GM18507 (cell line): ENCODE results near the gene CYP3A5.
"Not testable (repeated sequence)": the region's sequence is repeated elsewhere in the genome, so short reads cannot be mapped to it uniquely, and the experiment has no call there.

Experiments used
- DNase-seq: peaks from one replicate; pipeline ENCODE4 v3.0.0; 2011; ENCODE audit warnings: low read depth; ENCODE audit not compliant: insufficient read length; ENCODE audit errors: extremely low spot score
- FAIRE-seq: peaks from 2 replicates; lab custom pipeline; 2011; peaks lifted over from hg19 to GRCh38; lab: Jason Lieb, UNC

The CYP3A5 gene

DNA sequence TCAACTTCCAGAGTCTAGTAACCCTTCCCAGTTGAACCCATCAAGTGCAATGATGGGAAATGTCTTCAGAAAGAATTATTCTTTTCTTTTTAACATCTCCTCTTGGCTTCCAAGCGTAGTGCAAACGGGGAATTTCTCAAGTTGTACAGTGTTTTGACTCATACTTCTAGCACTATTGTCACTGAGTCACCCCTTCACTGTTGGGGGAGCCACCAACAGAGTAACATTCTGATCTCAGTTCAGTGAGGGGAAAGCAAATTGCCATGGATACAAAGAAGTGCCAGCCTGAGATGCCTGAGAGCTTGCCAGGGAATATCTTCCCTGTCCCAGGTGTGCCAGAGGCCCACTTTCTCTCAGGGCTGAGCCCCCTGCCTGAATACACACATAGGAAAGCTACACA is 31.0 kb downstream of the CYP3A5 start:
- no peak for DNase-seq
- no peak for FAIRE-seq

DNA sequence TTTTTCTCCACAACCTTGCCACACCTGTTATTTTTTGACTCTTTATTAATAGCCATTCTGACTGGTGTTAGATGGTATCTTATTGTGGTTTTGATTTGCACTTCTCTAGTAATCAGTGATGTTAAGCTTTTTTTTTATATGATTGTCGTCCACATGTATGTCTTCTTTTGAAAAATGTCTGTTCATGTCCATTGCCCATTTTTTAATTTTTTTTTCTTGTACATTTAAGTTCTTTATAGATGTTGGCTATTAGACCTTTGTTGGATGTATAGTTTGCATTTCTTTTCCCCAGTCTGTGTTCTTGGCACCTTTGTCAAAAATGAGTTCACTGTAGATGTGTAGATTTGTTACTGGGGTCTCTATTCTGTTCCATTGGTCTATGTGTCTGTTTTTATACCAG is 34.2 kb downstream of the CYP3A5 start:
- FAIRE-seq (no peak), DNase-seq (no peak)

DNA sequence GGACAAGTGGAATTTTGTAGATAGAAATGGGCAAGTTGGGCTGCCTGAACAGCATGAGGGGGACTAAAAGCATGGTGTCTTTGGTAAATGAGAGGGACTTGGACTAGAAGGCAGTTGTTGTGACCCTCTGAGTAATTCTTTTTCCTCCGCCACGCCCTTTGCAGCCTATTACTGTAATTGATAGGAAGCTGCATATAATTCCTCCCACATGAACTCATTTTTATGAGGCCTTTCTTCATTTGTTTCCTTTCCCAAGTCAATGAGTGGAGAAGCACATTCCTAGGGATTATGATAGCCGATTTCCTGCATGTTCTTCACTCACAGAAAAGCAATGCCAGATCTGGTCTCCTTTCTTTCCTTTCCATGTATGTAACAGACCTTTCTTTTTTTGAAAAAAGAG is 35.4 kb downstream of the CYP3A5 start:
- no peak for FAIRE-seq
- no peak for DNase-seq

DNA sequence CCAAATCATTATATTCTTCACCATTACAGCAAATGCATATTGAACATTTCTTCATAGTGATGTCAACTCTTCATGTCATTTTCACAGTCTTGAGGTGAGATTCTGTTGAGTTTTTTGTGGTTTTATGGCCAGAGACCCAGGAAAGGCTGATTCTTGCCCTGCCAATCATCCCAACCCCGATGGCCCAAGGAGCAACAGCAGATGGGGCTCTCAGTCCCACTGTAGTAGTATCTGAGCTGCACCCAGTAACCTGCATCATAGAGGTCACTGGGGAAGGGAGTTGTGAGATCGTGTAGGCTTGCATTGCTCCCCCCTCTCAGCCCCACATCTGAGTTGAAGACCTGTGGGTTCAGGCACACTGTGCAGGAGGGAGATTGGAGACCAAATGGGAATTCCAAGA is 36.3 kb downstream of the CYP3A5 start:
- FAIRE-seq (no peak), DNase-seq (no peak)

DNA sequence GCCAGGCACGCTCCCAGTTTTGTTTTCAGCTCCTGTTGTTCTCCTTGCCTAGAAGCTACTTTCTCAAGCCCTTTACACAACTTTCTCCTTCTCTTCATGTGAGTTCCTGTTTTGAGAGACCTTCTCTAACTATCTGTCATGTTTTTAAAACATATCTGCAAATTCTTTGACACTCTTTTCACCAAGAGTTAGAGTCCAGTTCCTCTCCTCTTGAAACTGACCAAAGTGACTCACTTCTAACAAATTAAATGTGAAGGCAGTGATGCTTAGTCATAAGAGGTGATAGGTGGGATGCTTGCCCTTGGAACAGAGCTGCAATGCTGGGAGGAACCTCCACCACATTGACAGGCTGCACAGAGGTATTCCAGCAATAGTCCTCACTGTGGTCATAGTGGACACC is 37.8 kb downstream of the CYP3A5 start:
- FAIRE-seq, result no peak
- DNase-seq, result no peak

DNA sequence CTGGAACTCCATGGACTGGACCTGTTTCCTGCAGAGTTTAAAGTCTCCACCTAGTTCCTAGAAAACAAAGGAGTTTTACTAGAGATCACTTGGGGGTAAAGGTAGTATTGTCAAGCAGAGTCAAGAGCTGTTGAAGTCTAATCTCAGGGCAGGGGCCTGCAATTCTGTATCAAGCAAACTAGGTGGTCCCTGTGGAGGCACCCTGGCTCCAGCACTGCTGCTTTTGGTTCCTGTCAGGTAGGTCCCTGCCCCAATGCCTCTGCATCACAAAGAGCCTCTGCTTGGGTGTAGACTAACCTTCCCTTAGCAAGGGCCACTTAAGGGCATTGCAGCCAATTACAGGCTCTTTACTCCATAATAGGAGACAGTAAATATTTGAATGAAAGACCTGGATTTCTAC is 40.5 kb downstream of the CYP3A5 start:
- FAIRE-seq (no peak), DNase-seq (no peak)

DNA sequence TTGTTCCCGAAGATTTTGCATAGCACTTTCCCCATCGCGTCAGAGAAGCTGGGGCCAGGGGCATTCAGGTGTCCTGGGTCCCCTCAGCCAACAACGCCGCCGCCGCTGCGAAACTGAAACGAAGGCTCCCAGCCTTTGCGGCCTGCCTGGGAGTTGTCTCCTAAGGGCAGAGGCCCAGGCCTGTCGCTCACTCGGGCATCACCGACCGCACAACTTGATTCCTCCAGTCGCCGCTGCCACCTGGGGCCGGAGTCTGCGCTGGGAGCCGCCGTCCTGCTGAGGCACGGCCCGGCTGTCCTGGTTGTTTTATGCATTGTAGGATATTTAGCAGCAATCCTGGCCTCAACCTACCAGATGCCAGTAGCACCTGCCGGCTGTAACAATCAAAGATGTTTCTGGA is 41.1 kb downstream of the CYP3A5 start:
- no peak for FAIRE-seq
- DNase-seq, result no peak

DNA sequence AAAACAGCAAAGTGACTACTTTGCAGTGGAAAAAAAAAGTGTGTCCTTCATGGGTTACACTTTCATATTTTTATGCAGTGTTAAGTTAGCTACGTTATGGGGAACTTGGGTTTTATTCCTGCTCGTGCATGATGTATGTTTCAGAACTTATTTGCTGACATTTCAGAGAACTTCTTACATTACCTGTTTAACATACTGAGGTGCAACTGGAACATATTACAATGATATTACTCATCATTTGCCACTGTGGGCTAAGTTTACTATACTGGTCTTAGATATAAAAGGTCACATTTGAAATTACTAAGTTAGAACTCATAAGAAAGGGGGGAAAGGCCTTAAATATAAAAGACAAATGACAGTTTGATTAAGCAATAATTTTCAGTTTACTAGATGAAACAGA is 42.4 kb downstream of the CYP3A5 start:
- not testable (repeated sequence) for DNase-seq, FAIRE-seq

DNA sequence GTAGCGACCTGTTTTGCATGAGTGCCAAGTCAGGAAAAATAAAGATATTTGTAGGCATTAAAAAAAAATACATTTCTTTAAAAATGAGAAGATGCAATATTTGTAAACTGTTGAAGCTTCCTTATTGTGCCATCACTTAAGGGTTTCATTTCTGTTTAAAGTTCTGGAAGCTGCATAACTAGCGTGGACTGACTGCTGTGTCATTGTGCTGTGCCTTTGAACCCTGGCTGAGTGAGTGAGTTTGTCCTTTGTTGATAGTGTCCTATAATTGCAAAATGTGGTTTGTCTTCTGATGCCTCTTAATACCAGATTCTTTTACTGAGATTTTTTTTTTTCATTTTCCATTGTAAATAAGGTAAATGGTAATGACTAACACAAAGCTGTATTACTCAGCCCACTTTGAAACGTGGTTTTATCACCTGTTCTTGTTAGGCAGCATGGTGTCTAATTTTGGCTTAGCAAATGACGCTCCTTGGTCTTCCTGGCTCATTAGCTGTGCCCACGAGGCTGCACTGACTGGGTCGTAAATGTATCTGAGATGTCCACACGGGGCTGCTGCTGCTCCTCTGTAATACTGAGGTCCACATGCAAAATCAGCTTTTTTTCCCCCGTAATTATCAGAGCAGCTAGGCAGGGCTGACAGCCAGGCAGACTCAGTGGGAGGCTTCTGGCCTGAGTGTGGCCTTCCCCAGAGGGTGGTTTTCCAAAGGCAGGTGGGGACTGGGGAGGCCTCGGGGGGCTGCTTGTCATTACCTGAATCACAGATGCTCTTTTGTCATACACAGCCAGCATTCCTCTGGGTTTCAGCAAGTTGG is 48.3 kb downstream of the CYP3A5 start:
- FAIRE-seq, result no peak
- no peak for DNase-seq

DNA sequence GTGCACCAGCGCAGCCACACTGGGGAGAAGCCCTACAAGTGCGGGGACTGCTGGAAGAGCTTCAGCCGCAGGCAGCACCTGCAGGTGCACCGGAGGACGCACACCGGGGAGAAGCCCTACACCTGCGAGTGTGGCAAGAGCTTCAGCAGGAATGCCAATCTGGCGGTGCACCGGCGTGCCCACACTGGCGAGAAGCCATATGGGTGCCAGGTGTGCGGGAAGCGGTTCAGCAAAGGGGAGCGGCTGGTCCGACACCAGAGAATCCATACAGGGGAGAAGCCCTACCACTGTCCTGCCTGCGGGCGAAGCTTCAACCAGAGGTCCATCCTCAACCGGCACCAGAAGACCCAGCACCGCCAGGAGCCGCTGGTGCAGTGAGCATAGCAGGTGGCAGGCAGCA is 50.2 kb downstream of the CYP3A5 start:
- FAIRE-seq, result no peak
- no peak for DNase-seq

DNA sequence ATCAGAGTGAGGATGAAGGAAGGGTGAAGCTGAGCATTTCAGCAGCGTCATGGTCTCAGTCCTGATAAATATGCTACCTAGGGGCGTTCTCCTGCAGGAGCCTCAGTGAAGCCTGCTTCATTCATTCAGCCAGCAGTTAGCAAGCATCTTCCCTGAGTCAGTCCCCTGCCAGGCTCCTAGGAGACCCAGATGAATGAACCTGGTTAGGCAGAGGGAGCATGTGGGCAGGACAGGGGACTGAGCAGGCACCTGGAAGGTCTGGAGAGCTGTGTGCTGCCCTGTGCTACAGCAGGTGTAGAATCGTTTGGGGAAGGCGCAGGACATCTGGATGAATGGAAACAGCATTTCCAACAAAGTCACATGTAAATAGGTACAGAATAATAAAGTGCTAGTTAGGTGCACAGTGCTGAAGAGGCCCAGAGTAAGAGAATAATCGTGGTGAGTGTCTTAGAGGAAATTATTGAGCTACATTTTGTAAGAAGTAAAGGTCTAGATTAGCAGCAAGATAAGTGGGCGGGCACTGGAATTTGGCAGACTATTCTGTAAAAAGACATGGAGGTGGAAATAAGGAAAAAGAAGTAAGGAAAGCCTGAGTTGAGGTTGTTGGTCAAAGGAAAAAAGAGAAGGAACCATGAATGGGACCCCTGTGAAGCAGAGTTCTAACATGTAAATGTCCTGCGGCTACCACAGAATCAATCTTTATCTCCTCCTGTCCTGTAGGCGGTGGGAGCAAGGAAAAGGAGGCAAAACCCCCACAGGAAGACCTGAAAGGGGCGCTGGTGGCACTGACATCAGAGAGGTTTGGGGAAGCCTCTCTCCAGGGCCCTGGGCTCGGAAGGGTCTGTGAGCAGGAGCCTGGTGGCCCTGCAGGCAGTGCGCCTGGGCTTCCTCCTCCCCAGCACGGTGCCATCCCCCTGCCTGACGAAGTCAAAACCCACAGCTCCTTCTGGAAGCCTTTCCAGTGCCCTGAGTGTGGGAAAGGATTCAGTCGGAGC is 51.0 kb downstream of the CYP3A5 start:
- FAIRE-seq, result no peak
- no peak for DNase-seq

DNA sequence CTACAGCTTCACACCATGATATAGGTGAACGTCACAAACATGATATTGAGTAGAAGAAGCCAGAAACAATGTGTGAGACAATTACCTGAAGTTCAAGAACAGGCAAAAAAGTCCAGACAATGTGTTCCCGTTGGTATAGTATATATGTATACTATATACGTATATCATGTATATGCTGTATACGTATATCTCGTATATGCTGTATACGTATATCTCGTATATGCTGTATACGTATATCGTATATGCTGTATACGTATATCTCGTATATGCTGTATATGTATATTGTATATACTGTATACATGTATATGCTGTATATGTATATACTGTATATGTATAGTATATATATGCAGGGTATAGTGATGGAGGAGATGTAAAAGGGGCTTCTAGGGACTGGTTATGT is 52.3 kb downstream of the CYP3A5 start:
- no peak for DNase-seq
- no peak for FAIRE-seq

DNA sequence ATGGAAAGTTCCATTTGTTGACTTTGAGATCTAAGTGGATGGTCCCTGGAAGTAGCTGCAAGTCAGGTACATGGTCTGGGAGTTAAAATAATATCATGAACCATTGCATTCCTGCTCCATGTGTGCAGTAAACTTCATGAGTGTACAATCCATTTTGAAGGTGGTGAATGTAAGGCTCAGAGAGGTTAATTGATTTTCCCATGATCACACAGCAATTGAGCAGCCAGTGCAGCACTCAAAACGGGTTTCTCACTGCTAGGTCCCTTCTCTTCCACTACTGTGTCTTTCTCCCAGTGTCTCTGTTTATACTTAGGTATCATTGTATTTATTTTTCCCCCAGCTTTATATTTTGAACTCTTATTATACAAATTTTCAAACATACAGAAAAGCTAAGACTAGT is 53.1 kb downstream of the CYP3A5 start:
- FAIRE-seq (no peak), DNase-seq (no peak)

DNA sequence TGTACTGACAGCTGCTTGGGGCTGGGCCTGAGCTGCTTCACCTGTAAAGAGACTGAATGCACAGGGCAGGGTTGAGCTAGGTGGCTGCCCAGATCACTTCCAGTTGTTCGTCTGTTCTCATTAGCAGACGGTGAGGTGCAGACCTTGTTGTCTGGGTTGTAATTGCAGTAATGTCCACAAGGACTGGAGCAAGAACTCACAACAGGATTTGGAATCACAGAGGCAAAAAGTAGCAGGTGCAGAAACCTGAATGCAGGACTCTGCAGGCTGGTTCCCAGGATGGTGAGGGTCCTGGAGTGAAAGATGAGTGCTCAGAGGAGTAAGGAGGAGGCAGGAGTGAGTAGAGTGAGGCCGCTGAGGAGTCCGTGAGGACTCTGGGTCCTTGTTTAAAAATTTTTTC is 53.8 kb downstream of the CYP3A5 start:
- FAIRE-seq, result no peak

DNA sequence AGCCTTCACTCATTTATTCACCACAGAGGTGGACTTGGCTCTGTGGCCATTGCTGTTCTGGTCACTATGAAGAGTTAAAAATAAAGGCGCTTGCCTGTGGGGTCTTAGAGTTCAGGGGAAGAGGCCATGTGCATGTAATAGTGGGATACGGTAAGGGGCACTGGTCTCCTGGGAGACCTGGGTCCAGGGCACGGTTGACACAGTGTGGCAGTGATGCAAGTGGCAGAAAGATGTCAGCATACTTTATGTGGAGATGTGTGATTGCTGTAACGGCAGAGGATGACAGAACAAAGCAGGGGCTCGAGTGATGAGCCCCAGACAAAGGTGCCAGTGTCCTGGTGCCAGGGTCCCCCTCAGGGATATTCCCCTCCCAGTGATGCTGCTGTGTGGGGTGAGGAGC is 54.5 kb downstream of the CYP3A5 start:
- FAIRE-seq (no peak), DNase-seq (no peak)

More for the DNA sequence above, 53.8 kb downstream of the CYP3A5 start:
- no peak for DNase-seq

DNA sequence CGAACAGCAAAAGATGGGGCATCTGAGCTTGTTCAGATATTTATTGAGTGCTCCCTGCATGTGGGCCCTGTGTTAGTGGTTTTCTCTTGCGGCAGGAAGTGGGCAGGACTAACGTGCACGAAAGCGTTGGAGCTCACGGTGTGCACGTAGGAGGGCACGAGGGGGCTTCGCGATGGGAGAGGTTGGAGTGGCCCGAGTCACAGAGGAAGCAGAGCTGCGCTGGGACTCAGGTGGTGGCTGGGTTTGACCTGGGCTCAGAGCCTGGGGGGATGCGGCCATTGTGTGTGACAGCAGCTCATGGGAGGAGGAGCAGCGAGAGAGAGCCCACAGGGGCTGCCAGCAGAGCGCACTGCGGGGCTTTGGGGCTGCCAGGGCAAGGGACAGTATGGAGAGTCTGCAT is 55.3 kb downstream of the CYP3A5 start:
- DNase-seq (no peak), FAIRE-seq (no peak)

DNA sequence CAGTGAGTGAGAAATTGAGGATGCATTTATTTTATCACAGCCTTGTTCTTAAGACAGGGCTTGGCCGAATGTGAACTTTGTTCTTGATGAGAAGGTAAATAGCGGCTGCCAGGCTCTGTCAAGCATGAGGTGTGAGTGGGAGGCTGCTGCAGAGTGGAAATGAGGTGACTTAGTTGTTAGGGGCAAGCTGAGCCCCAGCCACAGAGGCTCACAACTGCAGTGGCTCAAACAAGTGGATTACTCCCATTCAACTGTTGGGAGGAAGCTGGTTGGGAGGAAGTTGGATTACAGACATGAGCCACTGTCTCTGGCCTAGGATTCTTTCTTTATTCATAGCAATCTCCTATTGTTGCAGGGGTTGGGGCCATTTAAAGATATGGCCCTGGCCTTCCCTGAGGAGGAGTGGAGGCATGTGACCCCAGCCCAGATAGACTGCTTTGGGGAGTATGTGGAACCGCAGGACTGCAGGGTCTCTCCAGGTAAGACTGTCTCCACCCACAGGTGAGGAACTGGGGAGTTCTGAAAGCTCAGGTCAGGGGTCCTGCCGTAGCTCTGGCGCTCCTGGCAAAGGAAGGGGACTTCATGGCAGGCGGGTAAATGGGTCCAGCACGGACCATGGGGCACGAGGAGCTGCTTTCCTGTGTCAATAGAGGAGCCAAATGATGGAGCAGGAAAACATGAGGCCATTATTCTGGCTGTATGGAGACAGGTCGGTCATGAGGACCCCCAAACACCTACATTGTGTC is 55.9 kb downstream of the CYP3A5 start:
- DNase-seq, result no peak
- FAIRE-seq, result no peak

DNA sequence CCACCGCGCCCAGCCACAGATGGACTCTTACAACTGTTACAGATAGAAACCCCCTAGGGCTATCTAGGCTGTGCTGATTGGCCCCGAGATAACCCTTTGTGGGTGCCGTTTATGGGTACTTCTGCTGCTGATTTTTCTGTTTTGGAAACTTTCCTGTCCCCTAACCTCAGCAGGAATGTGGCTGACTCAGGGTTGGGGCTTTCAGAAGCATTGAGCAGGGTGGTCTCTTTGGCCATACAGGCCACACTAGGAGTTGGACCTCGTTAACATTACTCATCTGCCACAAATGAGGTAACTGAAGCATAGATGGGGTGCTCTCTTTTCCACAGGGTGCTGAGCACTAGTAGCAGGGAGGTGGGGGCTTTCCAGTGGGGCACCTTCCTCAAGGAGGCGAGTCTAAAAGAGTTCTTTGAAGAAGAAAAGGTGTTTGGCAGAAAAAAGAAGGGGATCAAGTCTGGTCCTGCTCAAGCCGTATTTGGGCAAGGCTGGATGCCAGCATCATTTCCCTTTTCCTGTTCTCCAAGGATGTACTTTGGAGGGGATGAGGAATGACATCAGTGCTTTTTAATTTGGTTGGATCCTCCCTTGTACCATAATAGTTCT is 56.6 kb downstream of the CYP3A5 start:
- DNase-seq (no peak), FAIRE-seq (no peak)

DNA sequence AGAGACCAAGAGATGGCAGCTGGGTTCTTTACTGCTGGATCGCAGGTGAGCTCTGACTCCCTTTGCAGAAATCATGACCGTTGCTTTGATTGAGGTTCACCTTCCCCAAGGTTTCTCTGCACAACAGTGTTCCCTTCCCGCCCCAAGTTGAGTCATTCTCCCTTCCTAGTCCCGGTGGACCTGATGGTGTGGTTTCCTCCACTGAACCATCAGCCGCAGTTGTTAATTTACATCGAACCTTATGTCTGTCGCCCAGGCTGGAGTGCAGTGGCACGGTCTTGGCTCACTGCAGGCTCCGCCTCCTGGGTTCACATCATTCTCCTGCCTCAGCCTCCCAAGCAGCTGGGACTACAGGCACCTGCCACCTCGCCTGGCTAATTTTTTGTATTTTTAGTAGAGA is 57.2 kb downstream of the CYP3A5 start:
- no peak for FAIRE-seq
- DNase-seq, result no peak

DNA sequence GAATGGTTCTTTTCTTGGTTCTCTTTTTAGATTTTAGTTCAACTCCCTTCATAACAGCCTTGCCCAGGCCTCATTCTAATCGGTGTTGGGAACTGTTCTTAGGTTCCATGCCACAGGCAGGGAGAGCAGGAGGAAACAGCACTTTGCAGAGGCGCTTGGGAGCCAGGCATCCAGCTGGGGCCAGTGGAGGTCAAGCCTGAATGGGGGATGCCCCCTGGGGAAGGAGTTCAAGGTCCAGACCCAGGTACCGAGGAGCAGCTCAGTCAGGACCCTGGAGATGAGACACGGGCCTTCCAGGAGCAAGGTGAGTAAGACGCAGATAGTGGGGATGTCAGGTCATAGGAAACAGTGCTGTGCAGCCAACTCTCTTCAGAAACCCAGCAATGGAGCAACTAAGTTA is 58.5 kb downstream of the CYP3A5 start:
- DNase-seq (no peak), FAIRE-seq (no peak)
